H1 (cell line): ENCODE measurements around the gene HMMR.
"Not testable (repeated sequence)": the region's sequence is repeated elsewhere in the genome, so short reads cannot be mapped to it uniquely, and the experiment has no call there.

ENCODE experiments used
- CHD2 ChIP-seq: IDR thresholded peaks from 2 replicates; pipeline ENCODE4 v1.6.1; 2012; ENCODE audit warnings: low read length, improper control_type of control experiment
- EGR1 ChIP-seq: IDR thresholded peaks from 2 replicates; pipeline ENCODE4 v1.6.1; 2011; ENCODE audit warnings: low read depth, low read length, borderline replicate concordance
- GABPA ChIP-seq: IDR thresholded peaks from 2 replicates; pipeline ENCODE4 v1.6.1; 2011; ENCODE audit warnings: mild to moderate bottlenecking, low read length, moderate library complexity, borderline replicate concordance; ENCODE audit not compliant: insufficient read depth
- POLR2A ChIP-seq, 2 experiments: IDR thresholded peaks; 1 replicate in 1 of 2; 2 replicates in 1 of 2; pipeline ENCODE4 v1.6.1; 2011; ENCODE audit warnings: low read depth in 2 of 2, low read length in 2 of 2, mild to moderate bottlenecking in 2 of 2; ENCODE audit errors: control extremely low read depth in 1 of 2
- POLR2AphosphoS5 ChIP-seq: IDR thresholded peaks from 2 replicates; pipeline ENCODE4 v1.6.1; 2011; ENCODE audit warnings: low read depth, low read length
- RXRA ChIP-seq: IDR thresholded peaks from 2 replicates; pipeline ENCODE4 v1.6.1; 2011; ENCODE audit warnings: low read depth, mild to moderate bottlenecking, low read length, moderate library complexity; ENCODE audit not compliant: insufficient read depth
- SIRT6 ChIP-seq: IDR thresholded peaks from one replicate; pipeline ENCODE4 v1.7.1; 2012; ENCODE audit warnings: low read length, inconsistent platforms
- TCF12 ChIP-seq: IDR thresholded peaks from 2 replicates; pipeline ENCODE4 v1.6.1; 2011; ENCODE audit warnings: low read depth, mild to moderate bottlenecking, low read length
- TF ChIP-seq, protein P1 (sequence below), 3 experiments: IDR thresholded peaks; 1 replicate in 2 of 3; 2 replicates in 1 of 3; pipeline versions ENCODE4 v1.5.1 to v1.6.1; 2011; ENCODE audit warnings: low read length in 3 of 3, mild to moderate bottlenecking in 3 of 3, inconsistent platforms in 2 of 3, low read depth in 1 of 3, moderate library complexity in 1 of 3; ENCODE audit not compliant: insufficient read depth in 1 of 3; ENCODE audit errors: control extremely low read depth in 1 of 3

DNA sequence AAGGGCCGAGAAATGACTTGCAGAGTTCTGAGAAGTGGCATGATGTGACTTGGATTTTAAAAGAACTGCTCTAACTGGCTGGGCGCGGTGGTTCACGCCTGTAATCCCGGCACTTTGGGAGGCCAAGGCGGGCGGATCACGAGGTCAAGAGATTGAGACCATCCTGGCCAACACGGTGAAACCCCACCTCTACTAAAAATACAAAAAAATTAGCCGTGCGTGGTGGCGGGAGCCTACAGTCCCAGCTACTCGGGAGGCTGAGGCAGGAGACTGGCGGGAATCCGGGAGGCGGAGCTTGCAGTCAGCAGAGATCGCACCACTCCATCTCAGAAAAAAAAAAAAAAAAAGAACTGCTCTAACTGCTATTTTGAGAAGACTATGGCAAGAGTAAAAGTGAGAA, 5.0 kb upstream of the HMMR start:
- TF ChIP-seq RXRA; TCF12; GABPA; POLR2A (IDR thresholded peaks at IDR 0.05; ENCODE audit: control extremely low read depth in 1 of 2, low read depth in 2 of 2, low read length in 2 of 2); EGR1; CHD2; POLR2AphosphoS5; SIRT6: not testable (repeated sequence)
- TF ChIP-seq, protein P1, sequence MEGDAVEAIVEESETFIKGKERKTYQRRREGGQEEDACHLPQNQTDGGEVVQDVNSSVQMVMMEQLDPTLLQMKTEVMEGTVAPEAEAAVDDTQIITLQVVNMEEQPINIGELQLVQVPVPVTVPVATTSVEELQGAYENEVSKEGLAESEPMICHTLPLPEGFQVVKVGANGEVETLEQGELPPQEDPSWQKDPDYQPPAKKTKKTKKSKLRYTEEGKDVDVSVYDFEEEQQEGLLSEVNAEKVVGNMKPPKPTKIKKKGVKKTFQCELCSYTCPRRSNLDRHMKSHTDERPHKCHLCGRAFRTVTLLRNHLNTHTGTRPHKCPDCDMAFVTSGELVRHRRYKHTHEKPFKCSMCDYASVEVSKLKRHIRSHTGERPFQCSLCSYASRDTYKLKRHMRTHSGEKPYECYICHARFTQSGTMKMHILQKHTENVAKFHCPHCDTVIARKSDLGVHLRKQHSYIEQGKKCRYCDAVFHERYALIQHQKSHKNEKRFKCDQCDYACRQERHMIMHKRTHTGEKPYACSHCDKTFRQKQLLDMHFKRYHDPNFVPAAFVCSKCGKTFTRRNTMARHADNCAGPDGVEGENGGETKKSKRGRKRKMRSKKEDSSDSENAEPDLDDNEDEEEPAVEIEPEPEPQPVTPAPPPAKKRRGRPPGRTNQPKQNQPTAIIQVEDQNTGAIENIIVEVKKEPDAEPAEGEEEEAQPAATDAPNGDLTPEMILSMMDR (IDR thresholded peaks at IDR 0.05; ENCODE audit: control extremely low read depth in 1 of 3, insufficient read depth in 1 of 3, low read depth in 1 of 3, low read length in 3 of 3), result not testable (repeated sequence)
